ENCODE data around the gene TBPL2. TPM values are rescaled to one million over a fixed set of nuclear protein-coding genes. Genes with fewer than 3 reads are reported as not detected.

TBPL2 gene
- total and polyA plus RNA-seq, 2 donors (not counting 3 experiments of a cell fraction or from before 2014, with no cell fraction given), result not detected

DNA sequence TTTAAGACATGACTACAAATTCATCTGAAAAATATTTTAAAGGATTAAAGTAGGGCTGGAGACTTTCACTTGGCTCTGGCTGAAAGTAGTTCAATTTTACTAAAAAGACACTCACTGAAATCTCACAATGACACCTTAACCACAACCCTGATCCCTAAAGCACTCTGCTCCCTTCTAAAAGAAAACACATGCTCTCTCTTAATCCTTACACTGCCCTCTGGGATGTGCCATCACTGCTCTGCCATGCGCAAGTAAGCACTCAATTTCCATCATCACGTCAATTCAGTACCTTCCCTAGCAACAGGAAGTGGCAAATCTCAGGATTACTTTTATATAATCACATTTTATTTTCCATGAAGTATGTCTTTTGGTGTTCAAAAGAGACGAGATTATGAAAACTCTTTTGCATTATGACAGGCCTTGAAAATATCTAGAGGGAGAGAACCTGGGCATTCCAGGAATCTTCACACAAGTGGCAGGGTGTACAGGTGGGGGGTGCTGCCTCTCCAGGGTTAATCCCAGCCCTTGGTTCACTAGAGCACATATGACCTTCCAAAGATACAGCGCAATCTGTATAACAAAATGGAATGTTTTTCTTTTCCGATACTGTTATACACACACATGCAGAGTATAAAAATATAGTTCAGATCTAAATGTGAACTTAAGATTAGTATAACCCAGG, 36.1 kb downstream of the TBPL2 start:
- H3K79me2 ChIP-seq (ENCODE audit: control insufficient read depth, insufficient read depth, low read length), result peaks cover 25% of the 10 kb centered on the region
- CTCF ChIA-PET, result interaction anchor here (1.0 kb wide), 1 partner anchor 23 kb away, joined by 3 read pairs; no protein-coding TSS in a partner anchor
- FAIRE-seq, result no peak

More for the DNA sequence above, 36.1 kb downstream of the TBPL2 start:
- Histone ChIP-seq H4K20me1 (replicated peaks; ENCODE audit: control insufficient read depth, extremely low read depth, insufficient read depth, low read length) (no peaks in the 10 kb centered on the region), H3K4me1 (ENCODE audit: control insufficient read depth, extremely low read depth, insufficient read depth, low read length) (peaks cover 7% of the 10 kb centered on the region), H3K27ac (ENCODE audit: insufficient read depth, low read depth, low read length) (no peak overlapping the region), H3K36me3 (ENCODE audit: control insufficient read depth in 2 of 2, extremely low read depth in 1 of 2, insufficient read depth in 2 of 2, low read length in 2 of 2) (no peaks in the 10 kb centered on the region), H3K9me3 (replicated peaks; ENCODE audit: control insufficient read depth, insufficient read depth, low read length) (no peaks in the 10 kb centered on the region), H3K9ac (replicated peaks; ENCODE audit: extremely low read depth, insufficient read depth, low read length) (no peak overlapping the region), H2AFZ (ENCODE audit: low read depth, low read length) (no peak overlapping the region), H3K9me1 (replicated peaks; ENCODE audit: control insufficient read depth, extremely low read depth, insufficient read depth, low read length) (no peaks in the 10 kb centered on the region), H3K4me3 (replicated peaks in 1 of 3; ENCODE audit: insufficient read depth in 1 of 3, low read depth in 1 of 3, low read length in 3 of 3) (no peak overlapping the region), H3K4me2 (ENCODE audit: insufficient read depth, low read length) (no peak overlapping the region), H3K27me3 (ENCODE audit: control insufficient read depth in 2 of 2, insufficient read depth in 2 of 2, low read length in 2 of 2) (no peaks in the 10 kb centered on the region)
- TF ChIP-seq, protein P1, sequence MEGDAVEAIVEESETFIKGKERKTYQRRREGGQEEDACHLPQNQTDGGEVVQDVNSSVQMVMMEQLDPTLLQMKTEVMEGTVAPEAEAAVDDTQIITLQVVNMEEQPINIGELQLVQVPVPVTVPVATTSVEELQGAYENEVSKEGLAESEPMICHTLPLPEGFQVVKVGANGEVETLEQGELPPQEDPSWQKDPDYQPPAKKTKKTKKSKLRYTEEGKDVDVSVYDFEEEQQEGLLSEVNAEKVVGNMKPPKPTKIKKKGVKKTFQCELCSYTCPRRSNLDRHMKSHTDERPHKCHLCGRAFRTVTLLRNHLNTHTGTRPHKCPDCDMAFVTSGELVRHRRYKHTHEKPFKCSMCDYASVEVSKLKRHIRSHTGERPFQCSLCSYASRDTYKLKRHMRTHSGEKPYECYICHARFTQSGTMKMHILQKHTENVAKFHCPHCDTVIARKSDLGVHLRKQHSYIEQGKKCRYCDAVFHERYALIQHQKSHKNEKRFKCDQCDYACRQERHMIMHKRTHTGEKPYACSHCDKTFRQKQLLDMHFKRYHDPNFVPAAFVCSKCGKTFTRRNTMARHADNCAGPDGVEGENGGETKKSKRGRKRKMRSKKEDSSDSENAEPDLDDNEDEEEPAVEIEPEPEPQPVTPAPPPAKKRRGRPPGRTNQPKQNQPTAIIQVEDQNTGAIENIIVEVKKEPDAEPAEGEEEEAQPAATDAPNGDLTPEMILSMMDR (IDR thresholded peaks at IDR 0.05; ENCODE audit: extremely low read depth in 1 of 2, insufficient read depth in 1 of 2, low read depth in 1 of 2, low read length in 2 of 2), result no peak
- TF ChIP-seq EZH2 (IDR thresholded peaks at IDR 0.05; ENCODE audit: borderline replicate concordance, low read depth, low read length, severe bottlenecking), result no peak
- no peak for TF ChIP-seq MYC (IDR thresholded peaks at IDR 0.05; ENCODE audit: low read depth, low read length)
- no peak for TF ChIP-seq POLR2A (IDR thresholded peaks at IDR 0.05; ENCODE audit: low read depth, low read length)
- no peak for TF ChIP-seq POLR2AphosphoS5 (IDR thresholded peaks at IDR 0.05; ENCODE audit: insufficient read depth, low read depth, low read length)
- TF ChIP-seq GATA2 (IDR thresholded peaks at IDR 0.05; ENCODE audit: insufficient read depth, insufficient read length, low read depth, low read length), result no peak
- TF ChIP-seq, protein P2, sequence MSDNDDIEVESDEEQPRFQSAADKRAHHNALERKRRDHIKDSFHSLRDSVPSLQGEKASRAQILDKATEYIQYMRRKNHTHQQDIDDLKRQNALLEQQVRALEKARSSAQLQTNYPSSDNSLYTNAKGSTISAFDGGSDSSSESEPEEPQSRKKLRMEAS (IDR thresholded peaks at IDR 0.05; ENCODE audit: insufficient read depth, insufficient read length), result no peak
- BruUV-seq (replicated peaks), result no TSS peak
- POLR2A ChIA-PET, result no interaction called here
- dilution Hi-C loops (cut with MboI; ENCODE audit: extremely low pct_ligation_motif_present, low sequenced_read_pairs), result no loop called here
- DNase-seq (ENCODE audit: low read depth, low spot score), result no peak
- intact Hi-C loops (cut with micrococcal nuclease), result no loop called here

Measured in endothelial cell of umbilical vein (primary cell).